Thoracic aorta (tissue), 2 donors: Measurements from ENCODE around the gene MYO5B. TPM values are rescaled to one million over a fixed set of nuclear protein-coding genes. Genes with fewer than 3 reads are reported as not detected.
"Not testable (repeated sequence)": the region's sequence is repeated elsewhere in the genome, so short reads cannot be mapped to it uniquely, and the experiment has no call there.

Experiments
- ATAC-seq: fragments of 150-250 bp; one replicate; pipeline ENCODE4 v1.8.0; 2017; ENCODE audit warnings: low read depth; ENCODE audit not compliant: insufficient number of reproducible peaks, low FRiP score
- DNase-seq: peaks from one replicate; pipeline ENCODE4 v3.0.0-alpha.2; 2020; ENCODE audit warnings: low spot score
- H3K27ac ChIP-seq, 2 donors: fragments of 200-600 bp; sonication (generic); 1 replicate in 1 of 2; 2 replicates in 1 of 2; pipeline ENCODE4 v1.5.1; 2016; ENCODE audit warnings: mild to moderate bottlenecking in 2 of 2, moderate library complexity in 2 of 2
- H3K27me3 ChIP-seq: fragments of 200-600 bp; sonication (generic); replicated peaks from 2 replicates; pipeline ENCODE4 v1.6.0; 2016; ENCODE audit warnings: mild to moderate bottlenecking; ENCODE audit not compliant: insufficient read depth
- H3K36me3 ChIP-seq: fragments of 200-600 bp; sonication (generic); one replicate; pipeline ENCODE4 v1.5.1; 2016
- H3K4me1 ChIP-seq, 2 donors: fragments of 200-600 bp; sonication (generic); 1 replicate in 1 of 2; 2 replicates in 1 of 2; pipeline versions ENCODE4 v1.5.1 to v1.6.0; 2016; ENCODE audit warnings: low read depth in 2 of 2, mild to moderate bottlenecking in 1 of 2; ENCODE audit not compliant: control insufficient read depth in 1 of 2
- H3K4me3 ChIP-seq: fragments of 200-600 bp; sonication (generic); 2 replicates; pipeline ENCODE4 v1.5.1; 2016; ENCODE audit warnings: mild to moderate bottlenecking
- H3K9me3 ChIP-seq: fragments of 200-600 bp; sonication (generic); 2 replicates; pipeline ENCODE4 v1.5.1; 2016
- CTCF ChIP-seq: fragments of 200-600 bp; sonication (generic); IDR thresholded peaks from one replicate; pipeline ENCODE4 v1.5.1; 2019; ENCODE audit warnings: antibody characterized with exemption
- total RNA-seq, 2 donors: library from RNA; depleted of rRNA; stranded (reverse); fragments of >200 nt; gene quantifications; one replicate each; pipeline versions ENCODE4 v1.1.0 to v1.2.3, GENCODE V29; 2016

MYO5B gene
- total RNA-seq, 2 donors from 2014 or later: 8.3 to 13.5 TPM

GRCh38 chr18:49839012-49839411 lies 355.9 kb downstream of the MYO5B start:
- DNase-seq: no peak
- H3K4me1 ChIP-seq: peaks cover 0 to 10% of the 10 kb centered on the region in 2 donors

GRCh38 chr18:49838381-49838780 lies 356.6 kb downstream of the MYO5B start:
- no peaks in the 10 kb centered on the region for H3K27me3 ChIP-seq
- ATAC-seq: no peak
- DNase-seq: no peak
- no peak overlapping the region for H3K4me3 ChIP-seq
- peaks cover 0 to 10% of the 10 kb centered on the region in 2 donors for H3K4me1 ChIP-seq
- no peak for TF ChIP-seq CTCF
- H3K27ac ChIP-seq: no peak overlapping the region
- peaks cover 7% of the 10 kb centered on the region for H3K36me3 ChIP-seq
- no peaks in the 10 kb centered on the region for H3K9me3 ChIP-seq

More at GRCh38 chr18:49839012-49839411, 355.9 kb downstream of the MYO5B start:
- Histone ChIP-seq H3K9me3 (no peaks in the 10 kb centered on the region), H3K36me3 (peaks cover 7% of the 10 kb centered on the region), H3K27me3 (no peaks in the 10 kb centered on the region), H3K4me3 (no peak overlapping the region), H3K27ac (no peak overlapping the region)
- ATAC-seq: no peak
- TF ChIP-seq CTCF: no peak

GRCh38 chr18:49837889-49838288 lies 357.1 kb downstream of the MYO5B start:
- no peak overlapping the region for H3K4me3 ChIP-seq
- H3K4me1 ChIP-seq: peaks cover 0 to 10% of the 10 kb centered on the region in 2 donors
- H3K27ac ChIP-seq: no peak overlapping the region
- H3K27me3 ChIP-seq: no peaks in the 10 kb centered on the region
- no peak for TF ChIP-seq CTCF
- ATAC-seq (no peak), DNase-seq (no peak)
- peaks cover 7% of the 10 kb centered on the region for H3K36me3 ChIP-seq
- H3K9me3 ChIP-seq: no peaks in the 10 kb centered on the region

- H3K36me3 ChIP-seq, DNase-seq: not testable (repeated sequence)
These were observed 357.6 kb downstream of the MYO5B start for GRCh38 chr18:49837316-49837835.

GRCh38 chr18:49835405-49835804 lies 359.5 kb downstream of the MYO5B start:
- H3K4me3 ChIP-seq: no peak overlapping the region
- DNase-seq: no peak
- no peak overlapping the region for H3K27ac ChIP-seq
- peaks cover 3% of the 10 kb centered on the region for H3K36me3 ChIP-seq
- peaks cover 0 to 10% of the 10 kb centered on the region in 2 donors for H3K4me1 ChIP-seq
- H3K9me3 ChIP-seq: no peaks in the 10 kb centered on the region
- TF ChIP-seq CTCF: no peak
- ATAC-seq: no peak
- no peaks in the 10 kb centered on the region for H3K27me3 ChIP-seq

More at GRCh38 chr18:49837316-49837835, 357.6 kb downstream of the MYO5B start:
- not testable (repeated sequence) for ATAC-seq, H3K27ac ChIP-seq, H3K4me3 ChIP-seq, H3K9me3 ChIP-seq, H3K27me3 ChIP-seq, H3K4me1 ChIP-seq

GRCh38 chr18:49834258-49834657 lies 360.7 kb downstream of the MYO5B start:
- Histone ChIP-seq H3K27me3 (no peaks in the 10 kb centered on the region), H3K27ac (no peak overlapping the region), H3K4me3 (no peak overlapping the region), H3K36me3 (no peaks in the 10 kb centered on the region), H3K4me1 (peaks cover 0 to 10% of the 10 kb centered on the region in 2 donors), H3K9me3 (no peaks in the 10 kb centered on the region)
- ATAC-seq: no peak
- TF ChIP-seq CTCF: no peak
- DNase-seq: no peak
